ENCODE data around the gene SYCP3. TPM values are rescaled to one million over a fixed set of nuclear protein-coding genes. Genes with fewer than 3 reads are reported as not detected.

Gene SYCP3
- total RNA-seq, 1 experiment from 2014 or later = 0.31 TPM

DNA sequence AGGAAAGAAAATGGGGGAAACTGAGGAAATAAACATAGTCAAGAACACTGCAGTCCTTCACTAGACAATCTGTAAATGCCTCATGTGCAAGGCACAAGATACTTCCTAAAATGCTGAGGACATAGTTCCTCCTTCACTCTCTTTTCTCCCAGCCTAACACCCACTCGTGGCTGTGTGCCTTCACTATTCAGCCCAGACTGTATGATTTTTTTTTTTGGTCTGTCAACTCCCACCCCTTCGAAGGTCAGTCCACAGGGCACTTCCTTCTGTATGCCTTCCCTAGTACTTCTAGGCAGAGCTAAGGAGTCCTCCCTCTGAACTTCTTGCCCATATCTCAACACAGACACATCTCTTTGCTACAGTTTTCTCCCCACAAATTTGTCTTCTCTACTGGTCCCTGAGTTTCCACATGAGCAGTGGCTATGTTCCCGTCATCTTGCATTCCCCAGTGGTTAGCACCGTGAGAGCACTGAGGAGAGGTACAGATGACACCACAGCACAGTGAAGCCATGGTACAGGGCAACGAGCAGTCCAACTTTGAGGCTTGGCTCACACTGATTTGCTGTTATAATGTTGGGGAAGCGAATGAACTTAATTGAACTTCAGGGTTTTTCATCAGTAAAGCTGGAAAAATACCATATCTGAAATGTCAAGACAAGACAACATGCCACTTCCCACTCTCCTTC lies 24.1 kb upstream of the SYCP3 start:
- H3K36me3 Mint-ChIP-seq (ENCODE audit: insufficient read depth in 1 of 3, low read depth in 3 of 3) = peaks cover 8 to 59% (median 45%) of the 10 kb centered on the region in 3 experiments; a peak in 6 of 7 replicates
- H3K27me3 ChIP-seq (ENCODE audit: insufficient read depth, low read length) = no peaks in the 10 kb centered on the region
- H3K27ac ChIP-seq (ENCODE audit: insufficient read length, low read depth, low read length) = no peak overlapping the region
- no peaks in the 10 kb centered on the region for H3K9me3 ChIP-seq (ENCODE audit: control insufficient read depth, low read depth, low read length)
- H4K20me1 ChIP-seq (ENCODE audit: control insufficient read depth, insufficient read depth, insufficient read length) = no peaks in the 10 kb centered on the region
- no peaks in the 10 kb centered on the region for H3K27me3 Mint-ChIP-seq (ENCODE audit: low read depth)
- H3K56ac ChIP-seq (ENCODE audit: insufficient read length, low read depth, low read length) = no peak overlapping the region
- no peak overlapping the region for H3K14ac ChIP-seq (ENCODE audit: insufficient read depth, low read length)
- H2BK12ac ChIP-seq (ENCODE audit: insufficient read length, low read depth, low read length) = no peak overlapping the region
- no peak overlapping the region for H2BK120ac ChIP-seq (ENCODE audit: low read depth, low read length, poor library complexity, severe bottlenecking)
- TF ChIP-seq, protein P1, sequence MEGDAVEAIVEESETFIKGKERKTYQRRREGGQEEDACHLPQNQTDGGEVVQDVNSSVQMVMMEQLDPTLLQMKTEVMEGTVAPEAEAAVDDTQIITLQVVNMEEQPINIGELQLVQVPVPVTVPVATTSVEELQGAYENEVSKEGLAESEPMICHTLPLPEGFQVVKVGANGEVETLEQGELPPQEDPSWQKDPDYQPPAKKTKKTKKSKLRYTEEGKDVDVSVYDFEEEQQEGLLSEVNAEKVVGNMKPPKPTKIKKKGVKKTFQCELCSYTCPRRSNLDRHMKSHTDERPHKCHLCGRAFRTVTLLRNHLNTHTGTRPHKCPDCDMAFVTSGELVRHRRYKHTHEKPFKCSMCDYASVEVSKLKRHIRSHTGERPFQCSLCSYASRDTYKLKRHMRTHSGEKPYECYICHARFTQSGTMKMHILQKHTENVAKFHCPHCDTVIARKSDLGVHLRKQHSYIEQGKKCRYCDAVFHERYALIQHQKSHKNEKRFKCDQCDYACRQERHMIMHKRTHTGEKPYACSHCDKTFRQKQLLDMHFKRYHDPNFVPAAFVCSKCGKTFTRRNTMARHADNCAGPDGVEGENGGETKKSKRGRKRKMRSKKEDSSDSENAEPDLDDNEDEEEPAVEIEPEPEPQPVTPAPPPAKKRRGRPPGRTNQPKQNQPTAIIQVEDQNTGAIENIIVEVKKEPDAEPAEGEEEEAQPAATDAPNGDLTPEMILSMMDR (conservative IDR thresholded peaks at IDR 0.05) = no peak
- H3K23me2 ChIP-seq (ENCODE audit: insufficient read length, low read depth, low read length, poor library complexity, severe bottlenecking) = no peaks in the 10 kb centered on the region
- no peaks in the 10 kb centered on the region for H3K9me3 Mint-ChIP-seq
- no peaks in the 10 kb centered on the region for H3K79me2 ChIP-seq (ENCODE audit: insufficient read depth, low read length)
- H2BK15ac ChIP-seq (ENCODE audit: low read depth, low read length) = no peak overlapping the region
- no peak overlapping the region for H4K91ac ChIP-seq (ENCODE audit: insufficient read length, low read depth, low read length)
- H3K4me2 ChIP-seq (ENCODE audit: insufficient read depth, insufficient read length, low read length) = no peak overlapping the region
- no peak overlapping the region for H4K5ac ChIP-seq (ENCODE audit: insufficient read length, low read depth, low read length)
- no peaks in the 10 kb centered on the region; the same call in 1 of the 2 replicates for H3K4me1 ChIP-seq (ENCODE audit: insufficient read depth, low read length)
- no peak overlapping the region for H2AFZ ChIP-seq (ENCODE audit: low read length)
- H3K18ac ChIP-seq (ENCODE audit: insufficient read length, low read depth, low read length) = no peak overlapping the region
- no peak overlapping the region for H3K9ac ChIP-seq (ENCODE audit: extremely low read depth, insufficient read length, low read length)
- H3K23ac ChIP-seq (ENCODE audit: insufficient read length, low read depth, low read length) = no peak overlapping the region
- no peak overlapping the region for H4K8ac ChIP-seq (replicated peaks; ENCODE audit: insufficient read length, low read depth, low read length)
- no peak overlapping the region for H2BK20ac ChIP-seq (ENCODE audit: low read depth, low read length, poor library complexity, severe bottlenecking)
- no peak overlapping the region for H2AK5ac ChIP-seq (ENCODE audit: insufficient read length, low read length)
- H3K79me1 ChIP-seq (ENCODE audit: insufficient read depth, low read depth, low read length, poor library complexity, severe bottlenecking) = no peaks in the 10 kb centered on the region
- H3K4me1 Mint-ChIP-seq = peaks cover 4 to 5% of the 10 kb centered on the region in 2 experiments; a peak in 3 of 4 replicates
- H3T11ph ChIP-seq (ENCODE audit: low read length) = no peak overlapping the region
- peak overlapping the region; percentile 4 to 69 (median 13); a peak in 3 of 7 replicates for H3K27ac Mint-ChIP-seq
- H3K4ac ChIP-seq (ENCODE audit: low read depth, low read length) = no peak overlapping the region
- DNase-seq = no peak
- no peak overlapping the region for H2BK5ac ChIP-seq (ENCODE audit: insufficient read length, low read length)
- H3K4me3 Mint-ChIP-seq = no peak overlapping the region
- no CpG with 5 or more reads among the region's 6 CpGs for WGBS (ENCODE audit: extremely low coverage, insufficient read length, low lambda C conversion rate)
